ENCODE data around the gene PLEKHO2.
"Not testable (repeated sequence)": the region's sequence is repeated elsewhere in the genome, so short reads cannot be mapped to it uniquely, and the experiment has no call there.

DNA sequence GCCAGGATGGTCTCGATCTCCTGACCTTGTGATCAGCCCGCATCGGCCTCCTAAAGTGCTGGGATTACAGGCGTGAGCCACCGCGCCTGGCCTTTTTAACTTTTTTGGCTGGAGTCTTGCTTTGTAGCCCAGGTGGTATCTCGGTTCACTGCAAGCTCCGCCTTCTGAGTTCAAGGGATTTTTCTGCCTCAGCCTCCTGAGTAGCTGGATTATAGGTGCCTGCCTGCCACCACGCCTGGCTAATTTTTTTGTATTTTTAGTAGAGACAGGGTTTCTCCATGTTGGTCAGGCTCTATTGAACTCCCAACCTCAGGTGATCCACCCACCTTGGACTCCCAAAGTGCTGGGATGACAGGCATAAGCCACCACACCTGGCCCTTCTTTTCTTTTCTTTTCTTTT lies 45.8 kb upstream of the PLEKHO2 start:
- TF ChIP-seq EP300 (IDR thresholded peaks at IDR 0.05; ENCODE audit: borderline replicate concordance in 1 of 2, low read depth in 1 of 2, low read length in 1 of 2); ELF1 (IDR thresholded peaks at IDR 0.05); RXRA (IDR thresholded peaks at IDR 0.05; ENCODE audit: borderline replicate concordance, low read depth); MXI1 (IDR thresholded peaks at IDR 0.05; ENCODE audit: low read depth, low read length); POLR2AphosphoS5 (IDR thresholded peaks at IDR 0.05; ENCODE audit: low read depth, low read length); RAD21 (IDR thresholded peaks at IDR 0.05; ENCODE audit: low read length); YY1 (IDR thresholded peaks at IDR 0.05; ENCODE audit: low read depth); NRF1 (IDR thresholded peaks at IDR 0.05; ENCODE audit: low read depth, low read length); GABPA (IDR thresholded peaks at IDR 0.05; ENCODE audit: low read depth); EZH2phosphoT487 (IDR thresholded peaks at IDR 0.05; ENCODE audit: borderline replicate concordance, low read depth): not testable (repeated sequence)
- TF ChIP-seq, protein P1, sequence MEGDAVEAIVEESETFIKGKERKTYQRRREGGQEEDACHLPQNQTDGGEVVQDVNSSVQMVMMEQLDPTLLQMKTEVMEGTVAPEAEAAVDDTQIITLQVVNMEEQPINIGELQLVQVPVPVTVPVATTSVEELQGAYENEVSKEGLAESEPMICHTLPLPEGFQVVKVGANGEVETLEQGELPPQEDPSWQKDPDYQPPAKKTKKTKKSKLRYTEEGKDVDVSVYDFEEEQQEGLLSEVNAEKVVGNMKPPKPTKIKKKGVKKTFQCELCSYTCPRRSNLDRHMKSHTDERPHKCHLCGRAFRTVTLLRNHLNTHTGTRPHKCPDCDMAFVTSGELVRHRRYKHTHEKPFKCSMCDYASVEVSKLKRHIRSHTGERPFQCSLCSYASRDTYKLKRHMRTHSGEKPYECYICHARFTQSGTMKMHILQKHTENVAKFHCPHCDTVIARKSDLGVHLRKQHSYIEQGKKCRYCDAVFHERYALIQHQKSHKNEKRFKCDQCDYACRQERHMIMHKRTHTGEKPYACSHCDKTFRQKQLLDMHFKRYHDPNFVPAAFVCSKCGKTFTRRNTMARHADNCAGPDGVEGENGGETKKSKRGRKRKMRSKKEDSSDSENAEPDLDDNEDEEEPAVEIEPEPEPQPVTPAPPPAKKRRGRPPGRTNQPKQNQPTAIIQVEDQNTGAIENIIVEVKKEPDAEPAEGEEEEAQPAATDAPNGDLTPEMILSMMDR (IDR thresholded peaks at IDR 0.05), result not testable (repeated sequence)
- TF ChIP-seq, protein P2, sequence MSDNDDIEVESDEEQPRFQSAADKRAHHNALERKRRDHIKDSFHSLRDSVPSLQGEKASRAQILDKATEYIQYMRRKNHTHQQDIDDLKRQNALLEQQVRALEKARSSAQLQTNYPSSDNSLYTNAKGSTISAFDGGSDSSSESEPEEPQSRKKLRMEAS (IDR thresholded peaks at IDR 0.05; ENCODE audit: low read depth), result not testable (repeated sequence)
